ENCODE data around the gene ABCA3.

ABCA3 gene

GRCh38 chr16:2229632-2230250, 110.8 kb downstream of the ABCA3 start:
- H3K27ac ChIP-seq = peak overlapping the region; percentile 93
- TF ChIP-seq CTCF (conservative IDR thresholded peaks at IDR 0.05) (no peak), ZFX (IDR thresholded peaks at IDR 0.05) (no peak)

- peak overlapping the region; percentile 93 for H3K27ac ChIP-seq
- TF ChIP-seq CTCF (conservative IDR thresholded peaks at IDR 0.05) (no peak), ZFX (IDR thresholded peaks at IDR 0.05) (no peak)
Observed at GRCh38 chr16:2229091-2229490, 111.4 kb downstream of the ABCA3 start.

- TF ChIP-seq CTCF (conservative IDR thresholded peaks at IDR 0.05) = no peak
- no peak for TF ChIP-seq ZFX (IDR thresholded peaks at IDR 0.05)
- H3K27ac ChIP-seq = peak overlapping the region; percentile 93
Observed at GRCh38 chr16:2228161-2228824, 112.2 kb downstream of the ABCA3 start.

GRCh38 chr16:2226918-2227317, 113.6 kb downstream of the ABCA3 start:
- TF ChIP-seq CTCF (conservative IDR thresholded peaks at IDR 0.05) = no peak
- no peak for TF ChIP-seq ZFX (IDR thresholded peaks at IDR 0.05)
- H3K27ac ChIP-seq = peak overlapping the region; percentile 93

GRCh38 chr16:2226245-2226793, 114.2 kb downstream of the ABCA3 start:
- TF ChIP-seq CTCF (conservative IDR thresholded peaks at IDR 0.05) (no peak; the same call in 1 of the 2 replicates), ZFX (IDR thresholded peaks at IDR 0.05) (no peak)
- peak overlapping the region; percentile 93 for H3K27ac ChIP-seq

Data from C4-2B (cell line).